ENCODE measurements around the gene COX7B. TPM values are rescaled to one million over a fixed set of nuclear protein-coding genes. Genes with fewer than 3 reads are reported as not detected.

Gene COX7B
- total and polyA plus RNA-seq, 2 experiments from 2014 or later = 547 to 599 TPM

DNA sequence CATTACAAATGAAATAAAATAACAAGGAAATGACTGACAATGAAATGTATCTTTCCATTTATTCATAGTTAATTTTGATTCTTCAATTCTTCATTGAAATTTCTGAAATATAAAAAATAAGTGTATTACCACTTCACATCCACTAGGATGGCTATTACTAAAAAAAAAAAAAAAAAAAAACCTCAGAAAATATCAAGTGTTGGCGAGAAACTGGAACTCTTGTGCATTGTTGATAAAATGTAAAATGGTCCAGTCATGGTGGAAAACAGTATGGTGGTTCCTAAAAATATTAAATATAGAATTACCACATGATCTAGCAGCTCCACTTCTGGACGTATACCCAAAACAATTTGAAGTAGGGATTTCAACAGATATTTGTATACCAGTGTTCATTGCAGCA, 47.3 kb downstream of the COX7B start:
- H4K20me1 ChIP-seq (ENCODE audit: insufficient read depth, poor library complexity, severe bottlenecking) = no peaks in the 10 kb centered on the region
- 95% methylated on average over 2 of the region's 2 CpGs for WGBS (ENCODE audit: low lambda C conversion rate, missing lambda C conversion rate)
- TF ChIP-seq EZH2 (IDR thresholded peaks at IDR 0.05; ENCODE audit: borderline replicate concordance) (no peak), EZH2phosphoT487 (IDR thresholded peaks at IDR 0.05; ENCODE audit: low read depth, severe bottlenecking, unreplicated experiment) (no peak)
- TF ChIP-seq, protein P1, sequence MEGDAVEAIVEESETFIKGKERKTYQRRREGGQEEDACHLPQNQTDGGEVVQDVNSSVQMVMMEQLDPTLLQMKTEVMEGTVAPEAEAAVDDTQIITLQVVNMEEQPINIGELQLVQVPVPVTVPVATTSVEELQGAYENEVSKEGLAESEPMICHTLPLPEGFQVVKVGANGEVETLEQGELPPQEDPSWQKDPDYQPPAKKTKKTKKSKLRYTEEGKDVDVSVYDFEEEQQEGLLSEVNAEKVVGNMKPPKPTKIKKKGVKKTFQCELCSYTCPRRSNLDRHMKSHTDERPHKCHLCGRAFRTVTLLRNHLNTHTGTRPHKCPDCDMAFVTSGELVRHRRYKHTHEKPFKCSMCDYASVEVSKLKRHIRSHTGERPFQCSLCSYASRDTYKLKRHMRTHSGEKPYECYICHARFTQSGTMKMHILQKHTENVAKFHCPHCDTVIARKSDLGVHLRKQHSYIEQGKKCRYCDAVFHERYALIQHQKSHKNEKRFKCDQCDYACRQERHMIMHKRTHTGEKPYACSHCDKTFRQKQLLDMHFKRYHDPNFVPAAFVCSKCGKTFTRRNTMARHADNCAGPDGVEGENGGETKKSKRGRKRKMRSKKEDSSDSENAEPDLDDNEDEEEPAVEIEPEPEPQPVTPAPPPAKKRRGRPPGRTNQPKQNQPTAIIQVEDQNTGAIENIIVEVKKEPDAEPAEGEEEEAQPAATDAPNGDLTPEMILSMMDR (IDR thresholded peaks at IDR 0.05; ENCODE audit: poor library complexity) = no peak

DNA sequence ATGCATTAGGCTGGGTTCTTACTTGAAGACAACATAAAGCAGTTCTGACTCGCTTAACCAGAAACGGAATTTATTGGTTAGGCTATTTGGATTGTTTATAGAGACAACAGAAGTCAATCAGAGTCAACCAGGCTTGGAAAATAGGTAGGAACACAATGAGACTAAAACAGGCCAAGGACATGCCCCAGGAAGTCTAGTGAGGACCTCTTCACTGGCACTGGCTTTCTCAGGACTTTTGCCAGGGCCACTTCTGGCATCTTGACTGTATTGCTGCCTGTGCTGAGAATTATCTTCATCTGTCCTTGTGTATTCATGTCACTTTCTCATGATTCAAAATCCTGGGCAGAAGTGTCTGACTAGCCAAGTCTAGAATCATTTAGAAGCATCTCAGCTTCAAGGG, 50.6 kb downstream of the COX7B start:
- H3K79me2 ChIP-seq = no peaks in the 10 kb centered on the region
- H2AFZ ChIP-seq = no peak overlapping the region
- H4K20me1 ChIP-seq (ENCODE audit: insufficient read depth, poor library complexity, severe bottlenecking) = no peaks in the 10 kb centered on the region
- no peak overlapping the region for H3K27ac ChIP-seq
- 70% methylated on average over 2 of the region's 2 CpGs for WGBS (ENCODE audit: low lambda C conversion rate, missing lambda C conversion rate)
- no peaks in the 10 kb centered on the region for H3K36me3 ChIP-seq (replicated peaks; ENCODE audit: insufficient read depth, low read depth)
- no peaks in the 10 kb centered on the region for H3K9me3 ChIP-seq (ENCODE audit: low read depth)
- no peak overlapping the region for H3K4me2 ChIP-seq
- DNase-seq (ENCODE audit: low spot score) = no peak
- H3K9me2 ChIP-seq (replicated peaks; ENCODE audit: insufficient read depth) = no peaks in the 10 kb centered on the region
- no peak overlapping the region for H3K4me3 ChIP-seq
- H3K4me1 ChIP-seq (ENCODE audit: insufficient read depth) = no peaks in the 10 kb centered on the region
- TF ChIP-seq EZH2 (IDR thresholded peaks at IDR 0.05; ENCODE audit: borderline replicate concordance) (no peak), EZH2phosphoT487 (IDR thresholded peaks at IDR 0.05; ENCODE audit: low read depth, severe bottlenecking, unreplicated experiment) (no peak)
- TF ChIP-seq, protein P1 (IDR thresholded peaks at IDR 0.05; ENCODE audit: poor library complexity) = no peak
- no peaks in the 10 kb centered on the region for H3K27me3 ChIP-seq

More for the DNA sequence above, 47.3 kb downstream of the COX7B start:
- H3K27ac ChIP-seq = no peak overlapping the region
- no peaks in the 10 kb centered on the region for H3K9me2 ChIP-seq (replicated peaks; ENCODE audit: insufficient read depth)
- H3K4me1 ChIP-seq (ENCODE audit: insufficient read depth) = no peaks in the 10 kb centered on the region
- no peaks in the 10 kb centered on the region for H3K9me3 ChIP-seq (ENCODE audit: low read depth)
- H3K27me3 ChIP-seq = no peaks in the 10 kb centered on the region
- H3K4me3 ChIP-seq = no peak overlapping the region
- DNase-seq (ENCODE audit: low spot score) = no peak
- no peaks in the 10 kb centered on the region for H3K36me3 ChIP-seq (replicated peaks; ENCODE audit: insufficient read depth, low read depth)
- no peak overlapping the region for H2AFZ ChIP-seq
- no peaks in the 10 kb centered on the region for H3K79me2 ChIP-seq
- H3K4me2 ChIP-seq = no peak overlapping the region

DNA sequence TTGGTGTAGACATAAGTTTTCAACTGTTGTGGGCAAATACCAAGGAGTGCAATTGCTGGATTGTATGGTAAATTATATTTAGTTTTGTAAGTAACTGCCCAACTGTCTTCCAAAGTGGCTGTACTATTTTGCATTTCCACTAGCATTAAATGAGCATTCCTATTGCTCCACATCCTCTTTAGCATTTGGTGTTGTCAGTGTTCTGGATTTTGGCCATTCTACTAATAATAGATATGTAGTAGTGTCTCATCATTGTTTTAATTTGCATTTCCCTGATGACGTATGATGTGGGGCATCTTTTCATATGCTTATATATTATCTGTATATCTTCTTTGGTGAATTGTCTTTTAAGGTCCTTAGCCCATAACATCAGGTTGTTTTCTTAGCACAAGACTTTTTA, 52.9 kb downstream of the COX7B start:
- H3K4me1 ChIP-seq (ENCODE audit: insufficient read depth) = no peaks in the 10 kb centered on the region
- H3K4me3 ChIP-seq = no peak overlapping the region
- no peaks in the 10 kb centered on the region for H3K9me2 ChIP-seq (replicated peaks; ENCODE audit: insufficient read depth)
- TF ChIP-seq, protein P1 (IDR thresholded peaks at IDR 0.05; ENCODE audit: poor library complexity) = no peak
- TF ChIP-seq EZH2phosphoT487 (IDR thresholded peaks at IDR 0.05; ENCODE audit: low read depth, severe bottlenecking, unreplicated experiment) (no peak), EZH2 (IDR thresholded peaks at IDR 0.05; ENCODE audit: borderline replicate concordance) (no peak)
- H3K27ac ChIP-seq = no peak overlapping the region
- 84% methylated on average over 1 of the region's 1 CpG for WGBS (ENCODE audit: low lambda C conversion rate, missing lambda C conversion rate)
- DNase-seq (ENCODE audit: low spot score) = no peak
- H3K27me3 ChIP-seq = no peaks in the 10 kb centered on the region
- H3K79me2 ChIP-seq = no peaks in the 10 kb centered on the region
- H3K9me3 ChIP-seq (ENCODE audit: low read depth) = no peaks in the 10 kb centered on the region
- H3K36me3 ChIP-seq (replicated peaks; ENCODE audit: insufficient read depth, low read depth) = no peaks in the 10 kb centered on the region
- no peak overlapping the region for H2AFZ ChIP-seq
- H4K20me1 ChIP-seq (ENCODE audit: insufficient read depth, poor library complexity, severe bottlenecking) = no peaks in the 10 kb centered on the region
- H3K4me2 ChIP-seq = no peak overlapping the region

DNA sequence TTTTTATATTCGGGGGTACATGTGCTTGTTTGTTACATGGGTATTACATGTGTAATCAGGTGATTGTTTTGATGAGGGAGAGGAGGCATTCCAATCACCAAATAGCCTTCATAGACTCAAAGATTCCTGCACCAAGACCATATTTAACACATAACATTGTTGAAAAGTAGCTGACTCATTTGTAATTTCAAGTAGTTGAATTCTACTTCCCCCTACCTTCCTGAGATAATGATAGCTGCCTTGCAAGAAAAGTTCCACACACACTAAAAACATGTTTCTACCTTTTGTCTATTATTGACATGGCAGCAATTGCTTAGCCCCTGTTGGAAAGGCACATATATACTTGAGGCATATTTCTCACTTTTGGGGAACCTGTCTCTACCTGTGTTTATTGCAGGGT, 54.0 kb downstream of the COX7B start:
- no peak overlapping the region for H3K4me2 ChIP-seq

More for the DNA sequence above, 54.0 kb downstream of the COX7B start:
- no peak overlapping the region for H2AFZ ChIP-seq
- WGBS (ENCODE audit: low lambda C conversion rate, missing lambda C conversion rate) = 73% methylated on average over 1 of the region's 1 CpG
- no peaks in the 10 kb centered on the region for H3K27me3 ChIP-seq
- TF ChIP-seq, protein P1 (IDR thresholded peaks at IDR 0.05; ENCODE audit: poor library complexity) = no peak
- TF ChIP-seq EZH2 (IDR thresholded peaks at IDR 0.05; ENCODE audit: borderline replicate concordance) (no peak), EZH2phosphoT487 (IDR thresholded peaks at IDR 0.05; ENCODE audit: low read depth, severe bottlenecking, unreplicated experiment) (no peak)
- no peak overlapping the region for H3K27ac ChIP-seq
- H3K36me3 ChIP-seq (replicated peaks; ENCODE audit: insufficient read depth, low read depth) = no peaks in the 10 kb centered on the region
- H4K20me1 ChIP-seq (ENCODE audit: insufficient read depth, poor library complexity, severe bottlenecking) = no peaks in the 10 kb centered on the region
- no peaks in the 10 kb centered on the region for H3K9me3 ChIP-seq (ENCODE audit: low read depth)
- no peak overlapping the region for H3K4me3 ChIP-seq
- no peaks in the 10 kb centered on the region for H3K9me2 ChIP-seq (replicated peaks; ENCODE audit: insufficient read depth)
- DNase-seq (ENCODE audit: low spot score) = no peak
- H3K4me1 ChIP-seq (ENCODE audit: insufficient read depth) = no peaks in the 10 kb centered on the region
- no peaks in the 10 kb centered on the region for H3K79me2 ChIP-seq
